A549 (cell line): Measurements from ENCODE around the gene CPZ.

ENCODE experiments used
- EP300 ChIP-seq, 2 experiments: fragments of >200 bp; sonication (Bioruptor Twin); formaldehyde crosslinking; IDR thresholded peaks; 2 replicates in 1 of 2; 3 replicates in 1 of 2; pipeline ENCODE4 v1.6.1; 2016 to 2017
- MAZ ChIP-seq: fragments of 150-350 bp; IDR thresholded peaks from 2 replicates; pipeline ENCODE4 v1.6.1; 2014; ENCODE audit warnings: antibody characterized with exemption, low read depth, low read length, borderline replicate concordance
- NPAS2 ChIP-seq: fragments of 250-450 bp; sonication (Bioruptor Pico); IDR thresholded peaks from 2 replicates; pipeline ENCODE4 v1.8.0; 2022; ENCODE audit warnings: mild to moderate bottlenecking, moderate library complexity, borderline replicate concordance
- RAD21 ChIP-seq, 2 experiments: fragments of >200 bp in 1 of 2; sonication (Bioruptor Twin) in 1 of 2; formaldehyde crosslinking in 1 of 2; IDR thresholded peaks in 1 of 2; conservative IDR thresholded peaks in 1 of 2; 2 replicates in 1 of 2; 3 replicates in 1 of 2; pipeline ENCODE4 v1.6.1; 2012 to 2018; ENCODE audit warnings: inconsistent platforms in 1 of 2
- RCOR1 ChIP-seq: fragments of 150-350 bp; IDR thresholded peaks from 2 replicates; pipeline ENCODE4 v1.6.1; 2014; ENCODE audit warnings: antibody characterized with exemption, low read length, low read depth
- SREBF2 ChIP-seq: fragments of 450-650 bp; IDR thresholded peaks from 2 replicates; pipeline ENCODE4 v1.6.1; 2014; ENCODE audit warnings: mild to moderate bottlenecking, moderate library complexity
- TF ChIP-seq, protein P1 (sequence below): fragments of >200 bp; sonication (Bioruptor Twin); formaldehyde crosslinking; IDR thresholded peaks from 3 replicates; pipeline ENCODE4 v1.5.1; 2016

DNA sequence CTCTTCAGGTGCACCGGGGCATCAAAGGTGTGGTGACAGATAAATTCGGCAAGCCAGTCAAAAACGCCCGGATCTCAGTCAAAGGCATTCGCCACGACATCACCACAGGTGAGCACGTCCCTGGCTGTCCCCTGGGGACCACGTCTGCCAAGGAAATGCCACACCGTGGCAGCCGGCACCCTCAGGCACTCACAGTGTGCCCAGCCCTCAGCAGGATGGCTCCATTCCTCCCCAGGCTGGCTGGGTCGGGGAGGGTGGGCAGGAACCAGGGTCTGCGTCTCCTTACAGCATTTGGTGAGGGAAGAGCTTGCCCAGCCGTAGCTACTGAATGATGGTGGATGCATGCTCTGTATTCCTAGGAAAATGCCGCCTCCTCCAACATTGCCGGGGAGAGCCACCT is 25.9 kb downstream of the CPZ start:
- TF ChIP-seq SREBF2 (no peak), RAD21 (conservative IDR thresholded peaks at IDR 0.05 in 1 of 2, IDR thresholded peaks at IDR 0.05 in 1 of 2) (no peak), EP300 (IDR thresholded peaks at IDR 0.05) (no peak), NPAS2 (CRISPR knock-in tag) (no peak), RCOR1 (no peak), MAZ (no peak)
- TF ChIP-seq, protein P1, sequence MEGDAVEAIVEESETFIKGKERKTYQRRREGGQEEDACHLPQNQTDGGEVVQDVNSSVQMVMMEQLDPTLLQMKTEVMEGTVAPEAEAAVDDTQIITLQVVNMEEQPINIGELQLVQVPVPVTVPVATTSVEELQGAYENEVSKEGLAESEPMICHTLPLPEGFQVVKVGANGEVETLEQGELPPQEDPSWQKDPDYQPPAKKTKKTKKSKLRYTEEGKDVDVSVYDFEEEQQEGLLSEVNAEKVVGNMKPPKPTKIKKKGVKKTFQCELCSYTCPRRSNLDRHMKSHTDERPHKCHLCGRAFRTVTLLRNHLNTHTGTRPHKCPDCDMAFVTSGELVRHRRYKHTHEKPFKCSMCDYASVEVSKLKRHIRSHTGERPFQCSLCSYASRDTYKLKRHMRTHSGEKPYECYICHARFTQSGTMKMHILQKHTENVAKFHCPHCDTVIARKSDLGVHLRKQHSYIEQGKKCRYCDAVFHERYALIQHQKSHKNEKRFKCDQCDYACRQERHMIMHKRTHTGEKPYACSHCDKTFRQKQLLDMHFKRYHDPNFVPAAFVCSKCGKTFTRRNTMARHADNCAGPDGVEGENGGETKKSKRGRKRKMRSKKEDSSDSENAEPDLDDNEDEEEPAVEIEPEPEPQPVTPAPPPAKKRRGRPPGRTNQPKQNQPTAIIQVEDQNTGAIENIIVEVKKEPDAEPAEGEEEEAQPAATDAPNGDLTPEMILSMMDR = no peak
